ENCODE data around the gene C1QTNF8.

- TF ChIP-seq ZNF280D (tag by site-specific recombination; IDR thresholded peaks at IDR 0.05) (no peak), ZNF146 (tag by site-specific recombination; IDR thresholded peaks at IDR 0.05) (no peak), ZNF311 (tag by site-specific recombination; IDR thresholded peaks at IDR 0.05; ENCODE audit: borderline replicate concordance) (no peak), ZSCAN4 (tag by site-specific recombination; IDR thresholded peaks at IDR 0.05) (no peak), CTCF (tag by site-specific recombination; IDR thresholded peaks at IDR 0.05) (no peak), ZNF366 (tag by site-specific recombination; conservative IDR thresholded peaks at IDR 0.05) (no peak), ZBTB11 (tag by site-specific recombination; conservative IDR thresholded peaks at IDR 0.05; ENCODE audit: low read depth) (no peak), ZNF174 (tag by site-specific recombination; IDR thresholded peaks at IDR 0.05) (no peak), MZF1 (tag by site-specific recombination; IDR thresholded peaks at IDR 0.05; ENCODE audit: borderline replicate concordance) (no peak), ELK4 (IDR thresholded peaks at IDR 0.05; ENCODE audit: borderline replicate concordance, low read depth, low read length) (no peak), SCRT1 (tag by site-specific recombination; IDR thresholded peaks at IDR 0.05; ENCODE audit: borderline replicate concordance) (no peak), ZBTB1 (tag by site-specific recombination; IDR thresholded peaks at IDR 0.05) (no peak)
These were observed 42.9 kb downstream of the C1QTNF8 start for GRCh38 chr16:1053121-1053521.
